NB4 (cell line): ENCODE data around the gene TMEM238L.

Source experiments
- DNase-seq: peaks from one replicate; pipeline ENCODE4 v3.0.0; 2010; ENCODE audit warnings: low read depth
- H3K4me3 ChIP-seq: one replicate; pipeline ENCODE4 v1.5.1; 2011; ENCODE audit warnings: mild to moderate bottlenecking, low read depth, low read length, moderate library complexity
- MAX ChIP-seq: IDR thresholded peaks from 2 replicates; pipeline ENCODE4 v1.6.1; 2011; ENCODE audit warnings: low read depth, low read length
- MYC ChIP-seq: IDR thresholded peaks from 2 replicates; pipeline ENCODE4 v1.6.1; 2011; ENCODE audit warnings: low read depth, low read length
- POLR2A ChIP-seq: IDR thresholded peaks from 2 replicates; pipeline ENCODE4 v1.6.1; 2011; ENCODE audit warnings: mild to moderate bottlenecking; ENCODE audit not compliant: insufficient read length; ENCODE audit errors: extremely low read depth
- TF ChIP-seq, protein P1 (sequence below): IDR thresholded peaks from one replicate; pipeline ENCODE4 v1.5.1; 2012; ENCODE audit warnings: low read depth, low read length

The TMEM238L gene

GRCh38 chr17:10787306-10788045 lies 16.4 kb downstream of the TMEM238L start:
- H3K4me3 ChIP-seq, result no peak overlapping the region
- TF ChIP-seq POLR2A, result no peak
- no peak for DNase-seq

DNA sequence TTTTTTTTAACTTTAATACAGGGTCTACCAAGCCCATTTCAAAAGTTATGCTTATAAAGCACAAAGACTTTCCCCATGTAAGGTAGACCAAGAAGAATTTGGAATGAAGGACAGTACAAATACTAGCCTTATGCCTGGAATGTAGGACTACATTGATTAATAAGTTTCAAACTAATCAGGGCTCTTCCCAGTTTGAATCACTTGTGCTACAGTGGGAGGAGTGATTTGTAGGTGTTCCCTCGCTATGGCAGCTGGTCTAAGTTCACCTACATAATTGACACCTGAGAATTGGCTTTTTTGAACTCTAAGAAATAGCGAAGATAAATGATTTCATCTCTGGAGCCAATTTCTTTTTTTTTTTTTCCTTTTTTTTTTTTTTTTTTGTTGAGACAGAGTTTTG lies 18.6 kb downstream of the TMEM238L start:
- TF ChIP-seq, protein P1, sequence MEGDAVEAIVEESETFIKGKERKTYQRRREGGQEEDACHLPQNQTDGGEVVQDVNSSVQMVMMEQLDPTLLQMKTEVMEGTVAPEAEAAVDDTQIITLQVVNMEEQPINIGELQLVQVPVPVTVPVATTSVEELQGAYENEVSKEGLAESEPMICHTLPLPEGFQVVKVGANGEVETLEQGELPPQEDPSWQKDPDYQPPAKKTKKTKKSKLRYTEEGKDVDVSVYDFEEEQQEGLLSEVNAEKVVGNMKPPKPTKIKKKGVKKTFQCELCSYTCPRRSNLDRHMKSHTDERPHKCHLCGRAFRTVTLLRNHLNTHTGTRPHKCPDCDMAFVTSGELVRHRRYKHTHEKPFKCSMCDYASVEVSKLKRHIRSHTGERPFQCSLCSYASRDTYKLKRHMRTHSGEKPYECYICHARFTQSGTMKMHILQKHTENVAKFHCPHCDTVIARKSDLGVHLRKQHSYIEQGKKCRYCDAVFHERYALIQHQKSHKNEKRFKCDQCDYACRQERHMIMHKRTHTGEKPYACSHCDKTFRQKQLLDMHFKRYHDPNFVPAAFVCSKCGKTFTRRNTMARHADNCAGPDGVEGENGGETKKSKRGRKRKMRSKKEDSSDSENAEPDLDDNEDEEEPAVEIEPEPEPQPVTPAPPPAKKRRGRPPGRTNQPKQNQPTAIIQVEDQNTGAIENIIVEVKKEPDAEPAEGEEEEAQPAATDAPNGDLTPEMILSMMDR, result no peak
- no peak for TF ChIP-seq POLR2A
- no peak for TF ChIP-seq MAX
- no peak for TF ChIP-seq MYC
- no peak overlapping the region for H3K4me3 ChIP-seq
- DNase-seq, result no peak

- DNase-seq, result no peak
- no peak for TF ChIP-seq POLR2A
- TF ChIP-seq, protein P1, result no peak
- no peak for TF ChIP-seq MYC
- no peak for TF ChIP-seq MAX
- no peak overlapping the region for H3K4me3 ChIP-seq
Observed at GRCh38 chr17:10779609-10780008, 24.3 kb downstream of the TMEM238L start.

DNA sequence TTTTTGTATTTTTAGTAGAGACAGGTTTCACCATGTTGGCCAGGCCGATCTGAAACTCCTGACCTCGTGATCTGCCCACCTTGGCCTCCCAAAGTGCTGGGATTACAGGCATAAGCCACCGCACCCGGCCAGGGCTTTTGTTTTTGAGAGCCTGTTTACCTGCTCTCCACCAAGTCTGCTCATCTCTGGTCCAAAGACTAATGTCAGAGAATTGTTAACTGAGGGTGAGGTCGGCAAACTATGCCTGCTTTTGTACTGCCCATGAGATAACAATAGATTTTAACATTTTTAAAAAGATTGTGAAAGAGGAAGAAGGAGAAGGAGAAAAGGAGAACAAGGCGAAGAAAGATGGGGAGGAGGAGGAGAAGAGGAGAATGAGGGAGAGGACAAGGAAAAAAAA lies 26.0 kb downstream of the TMEM238L start:
- no peak for DNase-seq
- TF ChIP-seq, protein P1, result no peak

DNA sequence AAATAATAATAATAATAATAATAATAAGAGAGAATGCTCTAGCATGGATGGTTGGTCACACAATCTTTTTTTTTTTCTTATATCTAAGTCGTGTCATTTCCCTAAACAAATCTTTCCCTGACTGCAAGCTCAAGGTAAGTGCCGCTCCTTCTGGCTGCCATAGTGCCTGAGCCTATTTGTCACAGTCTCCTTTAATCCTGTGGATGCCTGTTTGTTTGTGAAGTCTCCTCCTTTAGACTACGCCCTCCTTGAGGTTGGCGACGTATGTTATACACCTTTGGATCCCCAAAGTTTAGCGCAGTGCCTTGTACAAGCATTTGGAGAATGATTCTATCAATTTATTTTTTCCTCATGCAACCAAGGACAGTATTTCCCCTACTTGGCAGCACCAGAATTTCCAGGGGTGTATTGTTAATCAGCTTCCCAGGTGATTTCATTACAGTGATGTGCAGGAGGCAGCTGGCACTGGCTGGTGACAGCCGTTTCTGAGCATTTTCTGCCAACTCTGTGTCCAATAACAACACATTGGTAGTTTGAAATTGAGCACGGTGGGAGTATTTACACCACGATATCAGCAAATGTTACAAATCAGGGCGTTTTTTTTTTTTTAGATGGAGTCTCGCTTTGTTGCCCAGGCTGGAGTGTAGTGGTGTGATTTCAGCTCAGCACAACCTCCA lies 26.6 kb downstream of the TMEM238L start:
- DNase-seq, result no peak
- no peak for TF ChIP-seq MYC
- TF ChIP-seq, protein P1, result no peak
- no peak for TF ChIP-seq MAX
- TF ChIP-seq POLR2A, result no peak
- no peak overlapping the region for H3K4me3 ChIP-seq

More for the DNA sequence above, 26.0 kb downstream of the TMEM238L start:
- H3K4me3 ChIP-seq, result no peak overlapping the region

- no peak for DNase-seq
- H3K4me3 ChIP-seq, result no peak overlapping the region
- TF ChIP-seq POLR2A (no peak), MYC (no peak), MAX (no peak)
- TF ChIP-seq, protein P1, result no peak
Observed at GRCh38 chr17:10776381-10776780, 27.5 kb downstream of the TMEM238L start.
